ENCODE measurements around the gene PTPRK. TPM values are rescaled to one million over a fixed set of nuclear protein-coding genes. Genes with fewer than 3 reads are reported as not detected.

Gene PTPRK
- total RNA-seq, 4 donors from 2014 or later: 20.0 to 64.2 (median 36.6) TPM

- DNase-seq: no peak
- H3K9me3 ChIP-seq: no peaks in the 10 kb centered on the region
- H3K27me3 ChIP-seq: no peaks in the 10 kb centered on the region
- intact Hi-C loops (cut with DNase I; ENCODE audit: low total_unique reads): no loop called here
- H3K4me3 ChIP-seq: no peak overlapping the region
- no peak for TF ChIP-seq POLR2A (IDR thresholded peaks at IDR 0.05)
- TF ChIP-seq, protein P1, sequence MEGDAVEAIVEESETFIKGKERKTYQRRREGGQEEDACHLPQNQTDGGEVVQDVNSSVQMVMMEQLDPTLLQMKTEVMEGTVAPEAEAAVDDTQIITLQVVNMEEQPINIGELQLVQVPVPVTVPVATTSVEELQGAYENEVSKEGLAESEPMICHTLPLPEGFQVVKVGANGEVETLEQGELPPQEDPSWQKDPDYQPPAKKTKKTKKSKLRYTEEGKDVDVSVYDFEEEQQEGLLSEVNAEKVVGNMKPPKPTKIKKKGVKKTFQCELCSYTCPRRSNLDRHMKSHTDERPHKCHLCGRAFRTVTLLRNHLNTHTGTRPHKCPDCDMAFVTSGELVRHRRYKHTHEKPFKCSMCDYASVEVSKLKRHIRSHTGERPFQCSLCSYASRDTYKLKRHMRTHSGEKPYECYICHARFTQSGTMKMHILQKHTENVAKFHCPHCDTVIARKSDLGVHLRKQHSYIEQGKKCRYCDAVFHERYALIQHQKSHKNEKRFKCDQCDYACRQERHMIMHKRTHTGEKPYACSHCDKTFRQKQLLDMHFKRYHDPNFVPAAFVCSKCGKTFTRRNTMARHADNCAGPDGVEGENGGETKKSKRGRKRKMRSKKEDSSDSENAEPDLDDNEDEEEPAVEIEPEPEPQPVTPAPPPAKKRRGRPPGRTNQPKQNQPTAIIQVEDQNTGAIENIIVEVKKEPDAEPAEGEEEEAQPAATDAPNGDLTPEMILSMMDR (IDR thresholded peaks at IDR 0.05): no peak
- H3K4me1 ChIP-seq: no peaks in the 10 kb centered on the region
- H3K27ac ChIP-seq: no peak overlapping the region
- H3K36me3 ChIP-seq: no peaks in the 10 kb centered on the region
These were observed 441.4 kb downstream of the PTPRK start for GRCh38 chr6:128079021-128079420.

- H3K4me1 ChIP-seq: no peaks in the 10 kb centered on the region
- no peak for TF ChIP-seq POLR2A (IDR thresholded peaks at IDR 0.05)
- TF ChIP-seq, protein P1 (IDR thresholded peaks at IDR 0.05): no peak
- no peaks in the 10 kb centered on the region for H3K9me3 ChIP-seq
- intact Hi-C loops (cut with DNase I; ENCODE audit: low total_unique reads): no loop called here
- no peak for DNase-seq
- H3K27me3 ChIP-seq: no peaks in the 10 kb centered on the region
- H3K4me3 ChIP-seq: no peak overlapping the region
- H3K36me3 ChIP-seq: no peaks in the 10 kb centered on the region
- no peak overlapping the region for H3K27ac ChIP-seq
These were observed 442.1 kb downstream of the PTPRK start for GRCh38 chr6:128078276-128078675.

GRCh38 chr6:128076843-128077242, 443.6 kb downstream of the PTPRK start:
- DNase-seq: no peak
- Histone ChIP-seq H3K4me1 (no peaks in the 10 kb centered on the region), H3K4me3 (no peak overlapping the region), H3K27ac (no peak overlapping the region), H3K27me3 (no peaks in the 10 kb centered on the region), H3K9me3 (no peaks in the 10 kb centered on the region), H3K36me3 (no peaks in the 10 kb centered on the region)
- TF ChIP-seq, protein P1 (IDR thresholded peaks at IDR 0.05): no peak
- TF ChIP-seq POLR2A (IDR thresholded peaks at IDR 0.05): no peak
- intact Hi-C loops (cut with DNase I; ENCODE audit: low total_unique reads): no loop called here

- DNase-seq: no peak
- Histone ChIP-seq H3K4me1 (no peaks in the 10 kb centered on the region), H3K27me3 (no peaks in the 10 kb centered on the region), H3K36me3 (no peaks in the 10 kb centered on the region), H3K9me3 (no peaks in the 10 kb centered on the region), H3K4me3 (no peak overlapping the region), H3K27ac (no peak overlapping the region)
- intact Hi-C loops (cut with DNase I; ENCODE audit: low total_unique reads): no loop called here
- TF ChIP-seq POLR2A (IDR thresholded peaks at IDR 0.05): no peak
- TF ChIP-seq, protein P1 (IDR thresholded peaks at IDR 0.05): no peak
These were observed 445.8 kb downstream of the PTPRK start for GRCh38 chr6:128074567-128074966.

- Histone ChIP-seq H3K9me3 (no peaks in the 10 kb centered on the region), H3K27me3 (no peaks in the 10 kb centered on the region), H3K4me3 (no peak overlapping the region), H3K27ac (no peak overlapping the region), H3K4me1 (no peaks in the 10 kb centered on the region), H3K36me3 (no peaks in the 10 kb centered on the region)
- DNase-seq: no peak
- TF ChIP-seq, protein P1 (IDR thresholded peaks at IDR 0.05): no peak
- no peak for TF ChIP-seq POLR2A (IDR thresholded peaks at IDR 0.05)
- intact Hi-C loops (cut with DNase I; ENCODE audit: low total_unique reads): no loop called here
These were observed 447.0 kb downstream of the PTPRK start for GRCh38 chr6:128073389-128073788.
